HG02759 (cell line): ENCODE results near the gene CUEDC1.

Experiments
- ATAC-seq: cut with Tn5 transposase; IDR thresholded peaks from one replicate; pipeline ENCODE4 v1.9.1; 2021; ENCODE audit warnings: mild to moderate bottlenecking, moderate library complexity; ENCODE audit not compliant: unreplicated experiment

The CUEDC1 gene

DNA sequence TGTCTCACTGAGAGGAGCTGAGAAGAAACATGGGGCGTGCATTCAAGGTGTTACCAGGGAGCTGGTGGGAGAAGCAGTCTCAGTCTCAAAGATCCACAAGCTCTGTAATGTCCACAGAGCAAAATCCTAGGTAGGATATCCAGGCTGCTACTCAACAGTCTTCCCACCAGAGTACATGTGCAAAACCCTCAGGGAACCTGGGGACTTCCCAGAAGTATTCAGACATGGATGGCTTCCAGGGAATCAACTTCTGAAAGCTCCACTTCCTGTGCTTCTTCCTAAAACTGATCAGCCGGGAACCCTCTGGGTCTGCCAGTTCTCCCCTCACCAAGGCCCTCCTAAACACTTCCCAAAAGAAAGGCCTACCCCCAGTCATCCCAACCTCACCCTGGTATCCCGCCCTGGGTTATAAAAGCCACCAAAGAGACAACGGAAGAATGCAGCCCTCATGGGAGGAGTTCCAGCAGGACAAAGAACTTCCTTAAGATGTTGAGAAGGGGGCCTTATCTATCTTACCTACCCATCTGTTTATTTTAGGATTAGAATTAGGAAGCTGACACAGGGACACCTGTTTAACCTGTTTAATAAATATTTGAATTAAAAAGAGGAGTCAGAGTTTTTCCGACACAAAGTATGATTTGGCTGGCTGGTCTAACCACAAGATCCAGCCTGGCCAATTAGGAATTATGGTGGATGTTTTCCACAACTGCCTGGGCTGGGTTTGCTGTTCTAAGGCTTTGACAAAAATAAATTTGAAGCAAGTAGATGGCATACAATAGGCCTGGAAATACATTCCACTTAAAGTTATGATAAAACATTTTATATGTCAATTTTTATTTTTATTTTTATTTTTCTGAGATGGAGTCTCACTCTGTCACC, 37.0 kb downstream of the CUEDC1 start:
- no peak for ATAC-seq

DNA sequence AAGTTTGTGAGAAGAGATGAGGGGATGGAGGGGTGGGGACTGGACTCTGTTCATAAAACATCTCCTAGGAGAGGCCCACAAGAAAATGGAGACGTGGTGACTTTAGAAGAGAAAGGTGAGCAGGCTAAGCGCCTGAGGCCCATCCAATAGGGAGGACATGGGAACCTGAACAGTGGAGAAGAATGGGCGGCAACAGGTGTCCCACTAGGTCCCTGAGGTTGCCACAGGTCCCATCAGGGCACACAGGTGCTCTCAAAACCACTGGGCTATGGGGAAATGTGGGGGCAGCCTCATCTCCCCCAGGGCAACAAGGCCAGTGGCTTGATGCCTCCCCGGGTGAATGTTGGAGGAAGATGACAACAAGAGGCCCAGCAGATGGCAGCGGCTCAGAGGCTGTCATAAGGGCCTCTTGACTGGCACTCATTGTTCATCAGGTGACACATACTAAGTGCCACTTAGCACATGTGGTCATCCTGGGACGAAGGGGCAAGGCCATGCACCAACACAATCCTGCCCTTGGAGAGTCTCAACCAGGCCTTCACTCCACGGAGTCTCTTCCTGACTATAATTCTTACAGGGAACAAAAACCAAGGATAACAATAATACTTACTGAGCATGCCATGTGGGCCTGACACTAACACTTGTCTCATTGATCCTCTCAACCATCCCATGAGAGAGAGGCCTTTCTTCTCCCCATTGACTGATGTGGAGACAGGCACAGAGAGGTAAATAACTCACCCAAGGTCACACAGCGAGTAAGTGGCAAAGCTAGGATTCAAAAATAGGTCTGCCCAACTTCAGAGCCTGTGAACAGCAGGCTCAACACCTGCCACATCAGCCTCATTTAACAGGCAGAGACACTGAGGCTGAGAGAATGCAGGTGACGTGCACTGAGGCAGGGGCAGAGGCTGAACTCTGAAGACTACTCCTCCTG, 38.0 kb downstream of the CUEDC1 start:
- no peak for ATAC-seq

DNA sequence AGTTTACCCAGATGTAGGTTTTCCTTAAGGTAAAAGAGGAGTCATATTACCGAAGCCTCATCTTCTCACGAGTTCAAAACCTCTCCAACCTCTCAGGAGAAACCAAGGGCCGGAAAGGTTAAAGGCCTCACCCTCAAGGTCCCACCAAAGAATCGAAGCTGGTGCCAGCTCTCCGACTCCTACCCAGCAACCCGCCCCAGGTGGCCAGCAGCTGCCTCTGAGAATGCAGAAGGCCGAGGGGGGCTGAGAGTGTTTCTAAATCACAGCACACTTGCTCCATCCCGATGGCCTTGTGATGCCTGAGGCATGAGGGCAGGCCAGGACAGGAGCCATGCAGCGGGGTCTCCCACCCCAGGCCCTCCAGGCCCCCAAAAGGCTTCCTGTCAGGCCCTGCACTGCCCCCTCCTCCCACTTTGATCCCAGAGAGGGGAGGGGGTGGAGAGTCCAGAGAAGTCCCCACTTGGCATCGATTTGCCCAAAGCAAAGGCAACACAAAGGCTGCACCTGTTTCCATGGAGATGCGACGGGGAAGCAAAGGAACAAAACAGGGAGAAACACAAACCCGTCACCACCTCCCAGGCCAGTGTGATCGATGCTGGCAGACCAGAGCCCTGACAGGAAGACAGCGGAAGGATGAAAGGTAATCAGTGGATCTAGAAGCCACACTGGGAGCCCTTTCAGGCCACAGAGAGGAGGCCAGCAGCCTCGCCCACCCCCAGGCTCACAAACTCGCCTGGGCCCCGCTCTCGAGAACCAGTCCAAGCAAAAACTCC, 39.0 kb downstream of the CUEDC1 start:
- ATAC-seq: no peak

DNA sequence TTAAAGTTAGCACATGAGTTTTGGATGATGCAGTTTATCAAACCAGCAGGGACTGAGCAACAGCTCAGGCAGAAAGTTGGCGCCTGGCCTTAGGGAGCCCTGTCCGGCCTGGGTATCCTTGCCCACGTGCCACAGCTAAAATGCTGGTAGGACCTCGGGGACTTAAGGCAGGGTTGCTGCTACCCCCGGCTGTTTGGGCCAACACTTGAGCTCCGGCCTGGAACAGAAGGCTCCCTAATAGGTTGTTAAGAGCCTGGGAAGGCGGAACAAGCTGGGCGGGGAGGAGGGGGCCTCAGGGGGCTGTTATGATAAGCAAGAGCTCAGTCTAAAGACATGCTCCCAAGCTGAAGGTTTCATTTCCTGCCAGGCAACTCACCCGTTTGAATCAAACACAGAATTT, 39.7 kb downstream of the CUEDC1 start:
- ATAC-seq: no peak

DNA sequence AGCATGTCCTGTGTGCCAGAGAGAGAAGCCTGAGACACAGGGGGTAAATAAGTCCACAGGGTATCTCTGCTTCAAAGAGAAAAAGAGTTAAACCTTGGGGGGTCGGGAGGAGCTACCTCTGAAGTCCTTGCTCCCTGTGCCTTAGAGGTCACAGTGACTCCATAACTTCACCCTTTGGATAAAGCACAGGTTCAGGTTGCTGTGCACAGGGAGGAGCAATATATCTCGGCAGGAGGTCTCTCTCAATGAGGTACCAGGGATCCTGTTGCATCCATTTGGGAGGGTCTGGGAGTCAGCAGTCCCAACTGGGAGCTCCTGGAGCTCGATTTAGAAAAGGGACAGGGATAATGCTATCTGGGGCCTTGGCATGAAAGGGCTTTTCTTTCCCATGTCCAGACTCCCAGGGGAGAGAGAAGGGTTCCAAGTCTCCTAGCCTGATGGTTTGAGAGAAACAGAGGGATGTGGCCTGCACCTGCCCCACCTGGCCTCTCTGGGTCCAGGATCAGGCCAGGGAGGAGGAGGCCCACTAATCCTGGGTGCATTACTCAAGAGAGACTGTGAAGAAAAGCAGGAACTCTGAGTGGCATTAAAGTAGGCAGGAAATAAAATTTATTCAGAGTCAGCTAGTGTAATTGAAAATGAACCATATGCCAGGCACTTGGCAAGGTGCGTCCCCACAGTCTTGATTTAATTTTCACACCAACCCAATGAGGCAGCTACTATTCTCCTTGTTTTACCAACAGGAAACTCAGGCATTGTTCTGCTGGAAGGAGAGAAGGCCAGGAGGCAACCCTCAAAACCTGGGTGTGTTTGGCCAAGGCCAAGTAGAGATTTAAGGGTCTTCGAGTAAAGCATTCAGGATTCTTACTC, 40.7 kb downstream of the CUEDC1 start:
- no peak for ATAC-seq

DNA sequence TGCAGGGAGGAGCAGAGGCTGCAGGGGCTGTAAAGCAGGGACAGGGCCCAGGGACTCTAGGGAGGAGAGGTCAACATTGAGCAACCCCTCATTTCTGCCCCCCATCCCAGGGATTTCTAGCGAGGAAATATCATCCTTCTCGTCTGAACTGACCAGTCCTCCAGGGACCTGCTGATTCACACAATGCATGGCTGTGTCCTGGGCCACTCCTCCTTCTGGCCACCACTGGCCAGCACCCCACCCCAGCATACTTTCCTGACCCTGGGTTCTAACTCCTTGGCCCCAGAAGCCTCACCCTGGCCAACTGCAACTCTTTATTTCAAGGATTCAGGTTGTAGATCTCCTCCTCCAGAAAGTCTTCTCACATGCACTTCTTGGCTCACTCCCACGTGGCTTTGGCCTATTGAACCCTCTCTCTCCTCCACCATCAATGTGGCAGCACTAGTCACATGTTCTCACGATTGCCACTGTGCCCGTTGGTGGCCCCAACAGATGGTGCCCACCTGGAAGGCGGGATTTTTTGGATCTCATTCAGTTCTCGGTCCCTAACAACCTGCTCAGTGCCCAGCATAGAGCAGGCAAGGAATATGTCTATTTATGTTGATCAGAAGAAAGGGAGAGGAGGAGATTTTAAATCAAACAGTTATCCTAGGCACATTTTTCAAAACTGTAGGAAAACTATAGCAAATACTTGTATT, 41.5 kb downstream of the CUEDC1 start:
- no peak for ATAC-seq

DNA sequence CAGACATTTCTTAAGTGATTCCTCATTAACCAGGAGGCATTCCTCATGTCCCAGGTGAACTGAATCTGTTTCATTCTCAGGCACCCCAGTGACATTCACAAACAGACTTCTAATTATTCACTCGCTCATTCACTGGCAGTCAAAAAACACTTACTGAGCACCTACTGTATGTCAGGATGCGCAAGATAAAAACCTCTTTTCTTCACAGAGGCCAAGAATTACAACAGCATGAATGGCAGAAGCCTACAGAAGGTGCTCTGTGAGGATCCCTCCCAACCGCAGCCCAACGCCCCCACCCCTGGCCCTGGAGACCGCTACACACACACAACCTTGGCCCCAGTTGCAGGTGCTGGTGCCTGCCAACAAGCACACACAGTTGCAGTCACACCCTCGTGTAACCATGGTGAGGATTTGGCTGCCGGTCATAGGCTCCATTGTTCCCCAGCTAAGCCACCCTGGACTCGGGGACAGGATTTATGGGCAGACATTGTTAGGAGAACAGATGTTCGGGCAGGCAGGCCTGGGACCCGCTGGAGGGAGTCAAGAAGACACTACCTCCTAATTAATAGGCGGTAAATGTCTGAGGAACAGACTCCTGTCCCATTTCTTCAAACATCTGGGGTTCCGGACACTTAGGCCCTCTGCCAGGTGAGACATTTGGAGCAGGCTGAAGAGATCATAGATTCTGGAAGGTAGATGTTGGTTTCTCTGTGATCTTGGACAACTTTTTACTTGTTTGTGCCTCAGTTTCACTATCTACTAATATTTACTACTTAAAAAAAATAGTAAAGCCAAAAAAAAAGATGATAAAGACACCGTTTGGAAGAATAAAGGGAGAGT, 43.2 kb downstream of the CUEDC1 start:
- no peak for ATAC-seq

DNA sequence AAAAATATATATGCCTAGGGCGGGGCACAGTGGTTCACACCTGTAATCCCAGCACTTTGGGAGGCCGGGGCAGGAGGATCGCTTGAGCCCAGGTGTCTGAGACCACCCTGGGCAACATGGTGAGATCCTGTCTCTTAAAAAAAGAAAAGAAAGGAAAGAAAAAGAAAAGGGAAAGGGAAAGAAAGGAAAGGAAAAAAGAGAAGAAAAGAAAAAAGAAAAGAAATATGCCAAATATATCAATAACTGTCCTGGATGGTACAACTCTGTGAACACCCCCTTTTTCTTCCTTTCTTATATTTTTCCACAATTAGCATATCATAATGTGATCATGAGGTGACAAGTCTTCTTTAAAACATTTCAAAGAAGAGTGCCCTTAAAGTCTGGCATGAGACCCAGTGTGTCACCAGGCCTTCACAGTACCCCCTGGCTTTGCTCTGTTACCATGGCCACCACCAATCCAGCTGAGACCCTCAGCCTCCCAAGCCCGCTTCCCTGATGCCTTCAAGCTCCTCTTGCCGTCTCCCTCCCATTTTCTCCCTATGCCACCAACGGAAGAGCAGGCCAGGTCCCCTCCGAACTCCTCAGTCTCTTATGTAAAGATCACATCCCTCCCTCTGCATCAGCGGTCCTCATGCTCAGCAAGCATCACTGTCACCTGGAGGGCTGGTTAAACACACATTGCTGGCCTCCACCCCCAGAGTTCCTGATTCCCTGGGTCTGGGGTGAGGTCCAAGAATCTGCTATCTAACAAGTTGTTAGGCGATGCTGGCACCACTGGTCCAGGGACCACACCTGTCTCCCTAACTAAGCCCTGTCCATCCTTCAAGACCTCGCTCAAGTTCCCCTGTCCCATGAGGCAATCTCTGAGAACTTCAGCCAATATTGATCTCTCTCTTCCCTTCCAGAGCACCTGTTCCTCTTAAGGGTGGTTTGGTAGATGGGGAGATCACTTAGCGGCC, 44.5 kb downstream of the CUEDC1 start:
- ATAC-seq: no peak

DNA sequence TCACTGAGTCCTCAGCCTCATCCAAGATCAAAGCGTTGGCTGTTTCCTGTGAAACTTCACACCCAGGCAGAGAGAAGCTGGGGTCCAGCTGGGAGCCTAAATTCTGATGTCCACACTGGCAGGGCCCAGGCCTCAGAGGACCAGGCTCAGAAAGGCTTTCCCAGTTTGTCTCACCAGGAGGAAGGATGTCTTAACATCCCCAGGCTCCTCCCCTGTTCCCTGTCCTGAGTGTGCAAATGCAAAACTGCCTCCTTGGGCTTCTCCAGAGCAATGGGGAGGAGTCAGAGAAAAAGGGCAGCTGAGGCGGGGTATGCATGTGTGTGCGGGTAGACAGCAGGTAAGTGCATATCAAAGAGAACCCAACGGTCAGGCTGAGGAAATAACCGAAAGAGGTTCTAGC, 45.7 kb downstream of the CUEDC1 start:
- no peak for ATAC-seq

DNA sequence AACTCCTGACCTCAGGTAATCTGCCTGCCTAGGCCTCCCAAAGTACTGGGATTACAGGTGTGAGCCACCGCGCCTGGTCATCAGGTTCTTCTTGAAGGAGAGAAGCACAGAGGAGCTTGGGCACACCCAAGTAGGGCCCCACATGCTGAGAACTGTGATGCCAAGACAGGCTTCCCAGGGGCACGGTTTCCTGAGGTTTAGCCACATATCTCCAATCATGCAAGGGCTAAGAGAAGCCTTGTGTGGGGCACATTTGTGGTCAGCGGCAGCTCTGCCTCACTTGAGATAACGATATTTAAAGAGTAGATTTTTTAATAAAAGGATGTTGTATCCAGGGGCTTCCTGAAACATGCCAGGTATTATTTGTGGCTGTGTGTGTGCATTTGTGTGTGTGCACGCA, 46.9 kb downstream of the CUEDC1 start:
- no peak for ATAC-seq

DNA sequence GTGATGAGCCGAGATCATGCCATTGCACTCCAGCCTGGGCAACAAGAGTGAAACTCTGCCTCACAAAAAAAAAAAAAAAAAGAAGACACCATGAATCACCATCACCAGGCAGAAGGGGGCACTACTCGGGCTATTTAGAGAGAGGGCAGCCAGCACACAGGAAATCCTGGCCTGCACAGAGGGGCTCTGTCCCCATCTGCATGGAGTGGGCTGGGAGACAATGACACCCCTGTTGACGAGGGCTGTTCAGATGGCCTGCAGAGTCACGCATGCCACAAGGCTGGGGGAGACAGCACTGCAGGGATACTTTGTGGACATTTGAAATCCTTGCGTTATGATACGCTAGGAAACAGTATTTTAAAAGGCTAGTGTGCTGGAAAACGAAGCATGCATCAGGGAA, 48.3 kb downstream of the CUEDC1 start:
- ATAC-seq: no peak

DNA sequence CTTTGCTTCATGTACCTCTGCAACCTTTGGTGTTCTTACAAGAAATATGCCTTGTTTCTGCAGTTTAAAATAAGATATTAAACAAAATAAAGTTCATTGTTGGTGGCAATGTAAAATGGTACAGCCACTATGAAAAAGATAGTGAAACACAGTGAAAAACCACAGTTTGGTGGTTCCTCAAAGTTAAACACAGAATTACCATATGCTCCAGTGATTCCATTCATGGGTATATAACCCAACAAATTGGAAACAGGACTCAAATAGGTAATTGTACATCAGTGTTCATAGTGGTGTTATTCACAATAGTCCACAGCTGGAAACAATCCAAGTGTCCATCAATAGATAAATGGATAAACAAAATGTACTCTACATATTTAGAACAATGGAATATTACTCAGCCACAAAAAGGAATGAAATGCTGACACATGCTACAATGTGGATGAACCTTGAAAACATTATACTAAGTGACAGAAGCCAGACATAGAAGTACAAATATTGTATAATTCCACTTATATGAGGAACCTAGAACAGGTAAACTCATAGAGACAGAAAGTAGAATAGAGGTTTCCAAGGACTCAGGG, 49.2 kb downstream of the CUEDC1 start:
- no peak for ATAC-seq

DNA sequence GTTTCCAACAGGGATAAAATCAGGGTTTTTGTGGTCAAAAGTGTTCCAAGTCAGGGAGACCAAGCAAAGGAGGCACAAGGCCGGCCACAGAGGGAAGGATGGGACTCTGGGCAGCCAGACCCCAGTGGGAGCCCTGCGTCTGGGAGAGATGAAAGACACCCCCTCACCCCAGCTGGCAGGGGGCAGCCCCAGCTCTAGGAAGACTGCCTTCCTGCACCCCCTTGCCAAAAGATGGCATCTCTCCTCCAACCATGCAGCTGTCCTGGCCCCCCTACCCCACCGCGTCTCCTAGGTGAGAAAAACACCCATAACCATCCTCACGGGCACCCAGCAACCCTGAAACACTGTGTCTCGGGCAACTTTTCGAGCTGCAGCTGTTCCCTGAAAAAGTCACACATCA, 51.3 kb downstream of the CUEDC1 start:
- ATAC-seq: no peak

DNA sequence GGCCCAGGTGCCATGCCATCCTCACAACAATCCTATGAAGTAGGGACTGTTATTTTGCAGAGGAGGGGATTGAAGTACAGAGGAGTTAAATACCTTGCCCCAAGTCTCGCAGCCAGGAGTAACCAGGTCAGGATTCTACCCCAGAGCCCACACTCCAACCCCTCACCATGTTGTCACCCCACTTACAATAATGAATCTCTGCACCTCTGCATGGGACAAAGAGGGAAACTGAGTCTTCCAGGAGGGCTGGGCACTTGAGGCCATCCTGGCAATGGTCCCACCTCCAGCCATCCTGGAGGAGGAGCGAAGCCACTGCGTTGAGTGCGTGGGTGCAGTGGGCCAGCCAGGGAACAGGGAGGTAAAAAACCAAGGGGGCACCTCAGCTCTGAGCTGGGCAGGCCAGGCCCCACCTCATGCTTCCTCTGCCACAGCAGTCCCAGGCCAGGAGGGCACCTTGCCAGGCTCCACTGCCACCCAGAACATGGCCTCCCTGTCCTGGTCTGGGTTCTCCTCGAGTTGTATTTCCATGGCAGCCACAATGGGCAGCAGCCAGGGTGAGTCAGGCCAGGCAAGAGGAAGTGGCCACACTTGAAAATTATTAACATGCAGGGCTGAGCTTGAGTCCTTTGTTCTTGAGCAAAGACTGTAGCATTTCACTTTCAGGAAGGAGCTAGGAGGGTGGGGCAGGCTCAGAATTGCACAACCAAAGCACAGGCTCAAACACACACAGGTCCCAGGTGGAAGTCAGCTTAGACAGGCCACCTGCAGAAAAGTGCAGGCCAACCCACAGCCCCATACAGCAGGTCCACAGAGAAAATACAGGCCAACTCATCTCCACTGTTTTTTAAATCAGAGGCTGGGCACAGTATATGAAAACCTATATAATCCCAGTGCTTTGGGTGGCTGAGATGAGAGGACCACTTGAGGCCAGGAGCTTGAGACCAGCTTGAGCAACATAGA, 52.1 kb downstream of the CUEDC1 start:
- ATAC-seq: peak; percentile 66

DNA sequence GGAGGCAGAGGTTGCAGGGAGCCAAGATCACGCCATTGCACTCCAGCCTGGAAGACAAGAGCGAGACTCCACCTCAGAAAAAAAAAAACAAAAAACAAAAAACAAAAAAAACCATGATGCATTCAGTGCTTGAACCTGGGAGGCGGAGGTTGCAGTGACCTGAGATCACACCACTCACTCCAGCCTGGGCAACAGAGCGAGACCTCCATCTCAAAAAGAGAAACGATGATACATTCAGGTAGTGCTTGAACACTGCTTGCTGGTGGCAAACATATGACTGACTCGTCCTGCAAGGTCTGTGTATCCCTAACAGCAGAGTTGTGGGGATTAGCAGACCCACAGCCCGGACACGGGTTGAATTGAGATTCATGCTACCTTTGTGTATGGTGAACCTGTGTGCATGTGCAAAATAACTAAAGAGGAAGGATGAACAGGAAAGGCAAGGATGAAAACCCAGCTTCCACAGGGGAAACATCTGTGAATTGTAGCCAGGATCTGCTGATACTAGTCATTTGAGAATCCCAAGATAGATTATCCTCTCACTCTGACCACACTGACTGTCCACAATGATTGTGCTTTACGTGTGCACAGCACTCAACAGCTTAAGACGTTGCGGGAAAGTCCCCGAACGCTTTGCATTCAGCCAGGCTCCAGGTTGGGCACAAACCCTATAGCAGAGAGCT, 53.0 kb downstream of the CUEDC1 start:
- peak; percentile 73 for ATAC-seq
